PC-3 (cell line): Measurements from ENCODE around the gene ELAC2. TPM values are rescaled to one million over a fixed set of nuclear protein-coding genes. Genes with fewer than 3 reads are reported as not detected.

Experiments used
- ATAC-seq: fragments of 200-7000 bp; cut with Tn5 transposase; 2 replicates; pipeline ENCODE4 v1.9.1; 2020; ENCODE audit warnings: mild to moderate bottlenecking, moderate library complexity
- BruUV-seq: library from RNA; stranded (reverse); fragments of 400-500 nt; replicated peaks from 2 replicates; lab custom pipeline; 2021; lab: Mats Ljungman, UMichigan
- CTCF ChIA-PET: fragments of 300-600 bp; sonication (Branson Sonifier 250); formaldehyde crosslinking; loops from one replicate; lab custom pipeline; 2022; ENCODE audit warnings: antibody characterized with exemption; lab: Charles Lee
- POLR2A ChIA-PET: fragments of 300-600 bp; sonication (Branson Sonifier 250); formaldehyde crosslinking; loops from one replicate; lab custom pipeline; 2022; ENCODE audit warnings: antibody characterized with exemption; ENCODE audit not compliant: unreplicated experiment; lab: Charles Lee
- DNase-seq: peaks from one replicate; pipeline ENCODE4 v3.0.0-alpha.2; 2015
- H2AFZ ChIP-seq: fragments of 300-600 bp; sonication (generic); 2 replicates; pipeline ENCODE4 v1.6.0; 2016; ENCODE audit warnings: antibody characterized with exemption, low read length
- H3F3A ChIP-seq: fragments of 300-600 bp; sonication (generic); one replicate; pipeline ENCODE4 v1.6.0; 2017; ENCODE audit warnings: antibody characterized with exemption, low read length, control low read depth, mild to moderate bottlenecking; ENCODE audit not compliant: unreplicated experiment
- H3K27ac ChIP-seq: fragments of 300-600 bp; sonication (generic); 2 replicates; pipeline ENCODE4 v1.5.1; 2016; ENCODE audit warnings: mild to moderate bottlenecking, low read length
- H3K27me3 ChIP-seq: fragments of 300-600 bp; sonication (generic); 2 replicates; pipeline ENCODE4 v1.6.1; 2016; ENCODE audit warnings: low read length, mixed read lengths
- H3K36me3 ChIP-seq: fragments of 300-600 bp; sonication (generic); 2 replicates; pipeline ENCODE4 v1.6.1; 2016; ENCODE audit warnings: low read depth, mixed run types, low read length, mixed read lengths
- H3K4me1 ChIP-seq: fragments of 300-600 bp; sonication (generic); 2 replicates; pipeline ENCODE4 v1.5.1; 2016; ENCODE audit warnings: low read length; ENCODE audit not compliant: insufficient read depth
- H3K4me2 ChIP-seq: fragments of 300-600 bp; sonication (generic); 2 replicates; pipeline ENCODE4 v1.6.0; 2016; ENCODE audit warnings: low read length
- H3K4me3 ChIP-seq: fragments of 300-600 bp; sonication (generic); 2 replicates; pipeline ENCODE4 v1.5.1; 2016; ENCODE audit warnings: mild to moderate bottlenecking, low read length, mixed read lengths
- H3K79me2 ChIP-seq: fragments of 300-600 bp; sonication (generic); 2 replicates; pipeline ENCODE4 v1.6.1; 2017; ENCODE audit warnings: low read length, mixed read lengths
- H3K9ac ChIP-seq: fragments of 300-600 bp; sonication (generic); 2 replicates; pipeline ENCODE4 v1.6.0; 2016; ENCODE audit warnings: mild to moderate bottlenecking, low read length
- H3K9me2 ChIP-seq: fragments of 300-600 bp; sonication (generic); replicated peaks from 2 replicates; pipeline ENCODE4 v1.6.1; 2016; ENCODE audit warnings: mixed run types, low read length, mixed read lengths
- H3K9me3 ChIP-seq: fragments of 300-600 bp; sonication (generic); 2 replicates; pipeline ENCODE4 v1.6.1; 2016; ENCODE audit warnings: low read length, mixed read lengths
- H4K20me1 ChIP-seq: fragments of 300-600 bp; sonication (generic); 2 replicates; pipeline ENCODE4 v1.6.1; 2016; ENCODE audit warnings: low read length, mixed read lengths
- EZH2 ChIP-seq: fragments of 300-600 bp; sonication (generic); IDR thresholded peaks from one replicate; pipeline ENCODE4 v1.6.1; 2017; ENCODE audit warnings: antibody characterized with exemption, mild to moderate bottlenecking, low read length; ENCODE audit not compliant: unreplicated experiment
- EZH2phosphoT487 ChIP-seq: fragments of 300-600 bp; sonication (generic); IDR thresholded peaks from 2 replicates; pipeline ENCODE4 v1.6.1; 2018; ENCODE audit warnings: mild to moderate bottlenecking, antibody characterized with exemption, low read length, borderline replicate concordance
- intact Hi-C: fragments of 100-400 bp; cut with micrococcal nuclease; formaldehyde crosslinking; loops from 2 replicates; pipeline ENCODE4 v1.9.0; 2023
- total RNA-seq: library from RNA; depleted of rRNA; stranded (reverse); fragments of >200 nt; gene quantifications from 2 replicates; pipeline ENCODE4 v1.2.3, GENCODE V29; 2014; rRNA removed
- TF ChIP-seq, protein P1 (sequence below): fragments of 300-600 bp; sonication (generic); conservative IDR thresholded peaks from 2 replicates; pipeline ENCODE4 v1.5.1; 2017; ENCODE audit warnings: antibody characterized with exemption, low read depth, mild to moderate bottlenecking, low read length

The ELAC2 gene
- total RNA-seq, 1 experiment from 2014 or later = 270 TPM

DNA sequence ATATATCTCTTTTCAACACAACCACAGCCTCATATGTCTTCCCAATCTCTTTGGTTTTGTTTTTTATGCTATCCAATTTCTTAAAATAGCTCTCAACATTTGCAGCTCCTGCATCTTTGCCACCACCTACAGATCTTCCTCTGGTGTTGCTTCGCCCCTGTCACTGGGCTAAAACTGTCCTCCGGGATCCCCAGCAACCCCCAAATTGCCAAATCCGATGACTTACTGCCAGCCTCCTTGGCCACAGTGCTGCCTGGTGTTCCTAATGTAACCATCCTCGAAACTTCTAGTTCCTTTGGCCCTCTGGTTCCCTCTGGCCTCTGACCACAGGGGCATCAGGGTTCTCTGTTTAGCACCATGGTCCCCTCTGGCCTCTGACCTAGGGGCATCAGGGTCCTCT, 70.8 kb downstream of the ELAC2 start:
- H3K4me1 ChIP-seq = no peaks in the 10 kb centered on the region
- TF ChIP-seq EZH2 (no peak), EZH2phosphoT487 (no peak)
- TF ChIP-seq, protein P1, sequence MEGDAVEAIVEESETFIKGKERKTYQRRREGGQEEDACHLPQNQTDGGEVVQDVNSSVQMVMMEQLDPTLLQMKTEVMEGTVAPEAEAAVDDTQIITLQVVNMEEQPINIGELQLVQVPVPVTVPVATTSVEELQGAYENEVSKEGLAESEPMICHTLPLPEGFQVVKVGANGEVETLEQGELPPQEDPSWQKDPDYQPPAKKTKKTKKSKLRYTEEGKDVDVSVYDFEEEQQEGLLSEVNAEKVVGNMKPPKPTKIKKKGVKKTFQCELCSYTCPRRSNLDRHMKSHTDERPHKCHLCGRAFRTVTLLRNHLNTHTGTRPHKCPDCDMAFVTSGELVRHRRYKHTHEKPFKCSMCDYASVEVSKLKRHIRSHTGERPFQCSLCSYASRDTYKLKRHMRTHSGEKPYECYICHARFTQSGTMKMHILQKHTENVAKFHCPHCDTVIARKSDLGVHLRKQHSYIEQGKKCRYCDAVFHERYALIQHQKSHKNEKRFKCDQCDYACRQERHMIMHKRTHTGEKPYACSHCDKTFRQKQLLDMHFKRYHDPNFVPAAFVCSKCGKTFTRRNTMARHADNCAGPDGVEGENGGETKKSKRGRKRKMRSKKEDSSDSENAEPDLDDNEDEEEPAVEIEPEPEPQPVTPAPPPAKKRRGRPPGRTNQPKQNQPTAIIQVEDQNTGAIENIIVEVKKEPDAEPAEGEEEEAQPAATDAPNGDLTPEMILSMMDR = no peak
- no peak overlapping the region for H3K27ac ChIP-seq
- peaks cover 48% of the 10 kb centered on the region for H3K27me3 ChIP-seq
- H3K79me2 ChIP-seq = no peaks in the 10 kb centered on the region
- no peaks in the 10 kb centered on the region; the same call in 1 of the 2 replicates for H3K9me2 ChIP-seq
- no peaks in the 10 kb centered on the region for H4K20me1 ChIP-seq
- H2AFZ ChIP-seq = no peak overlapping the region
- no TSS peak for BruUV-seq
- CTCF ChIA-PET = no interaction called here
- DNase-seq (no peak), ATAC-seq (no peak)
- no peak overlapping the region for H3K9ac ChIP-seq
- no peak overlapping the region for H3K4me3 ChIP-seq
- H3K4me2 ChIP-seq = no peak overlapping the region
- POLR2A ChIA-PET = no interaction called here
- no peaks in the 10 kb centered on the region for H3F3A ChIP-seq
- no peaks in the 10 kb centered on the region for H3K9me3 ChIP-seq
- intact Hi-C loops = no loop called here
- H3K36me3 ChIP-seq = no peaks in the 10 kb centered on the region

Other genes with a start within 250 kb of the ELAC2 start
- 0.40 and 1.1 TPM in 2 replicates for gene ARHGAP44, start 228.5 kb downstream of the ELAC2 start, total RNA-seq